PC-3 (cell line): Measurements from ENCODE around the gene DYNC1I1. TPM values are rescaled to one million over a fixed set of nuclear protein-coding genes. Genes with fewer than 3 reads are reported as not detected.

ENCODE experiments used
- ATAC-seq: fragments of 200-7000 bp; cut with Tn5 transposase; 2 replicates; pipeline ENCODE4 v1.9.1; 2020; ENCODE audit warnings: mild to moderate bottlenecking, moderate library complexity
- BruUV-seq: library from RNA; stranded (reverse); fragments of 400-500 nt; replicated peaks from 2 replicates; lab custom pipeline; 2021; lab: Mats Ljungman, UMichigan
- CTCF ChIA-PET: fragments of 300-600 bp; sonication (Branson Sonifier 250); formaldehyde crosslinking; loops from one replicate; lab custom pipeline; 2022; ENCODE audit warnings: antibody characterized with exemption; lab: Charles Lee
- POLR2A ChIA-PET: fragments of 300-600 bp; sonication (Branson Sonifier 250); formaldehyde crosslinking; loops from one replicate; lab custom pipeline; 2022; ENCODE audit warnings: antibody characterized with exemption; ENCODE audit not compliant: unreplicated experiment; lab: Charles Lee
- DNase-seq: peaks from one replicate; pipeline ENCODE4 v3.0.0-alpha.2; 2015
- H2AFZ ChIP-seq: fragments of 300-600 bp; sonication (generic); 2 replicates; pipeline ENCODE4 v1.6.0; 2016; ENCODE audit warnings: antibody characterized with exemption, low read length
- H3F3A ChIP-seq: fragments of 300-600 bp; sonication (generic); one replicate; pipeline ENCODE4 v1.6.0; 2017; ENCODE audit warnings: antibody characterized with exemption, low read length, control low read depth, mild to moderate bottlenecking; ENCODE audit not compliant: unreplicated experiment
- H3K27ac ChIP-seq: fragments of 300-600 bp; sonication (generic); 2 replicates; pipeline ENCODE4 v1.5.1; 2016; ENCODE audit warnings: mild to moderate bottlenecking, low read length
- H3K27me3 ChIP-seq: fragments of 300-600 bp; sonication (generic); 2 replicates; pipeline ENCODE4 v1.6.1; 2016; ENCODE audit warnings: low read length, mixed read lengths
- H3K36me3 ChIP-seq: fragments of 300-600 bp; sonication (generic); 2 replicates; pipeline ENCODE4 v1.6.1; 2016; ENCODE audit warnings: low read depth, mixed run types, low read length, mixed read lengths
- H3K4me1 ChIP-seq: fragments of 300-600 bp; sonication (generic); 2 replicates; pipeline ENCODE4 v1.5.1; 2016; ENCODE audit warnings: low read length; ENCODE audit not compliant: insufficient read depth
- H3K4me2 ChIP-seq: fragments of 300-600 bp; sonication (generic); 2 replicates; pipeline ENCODE4 v1.6.0; 2016; ENCODE audit warnings: low read length
- H3K4me3 ChIP-seq: fragments of 300-600 bp; sonication (generic); 2 replicates; pipeline ENCODE4 v1.5.1; 2016; ENCODE audit warnings: mild to moderate bottlenecking, low read length, mixed read lengths
- H3K79me2 ChIP-seq: fragments of 300-600 bp; sonication (generic); 2 replicates; pipeline ENCODE4 v1.6.1; 2017; ENCODE audit warnings: low read length, mixed read lengths
- H3K9ac ChIP-seq: fragments of 300-600 bp; sonication (generic); 2 replicates; pipeline ENCODE4 v1.6.0; 2016; ENCODE audit warnings: mild to moderate bottlenecking, low read length
- H3K9me2 ChIP-seq: fragments of 300-600 bp; sonication (generic); replicated peaks from 2 replicates; pipeline ENCODE4 v1.6.1; 2016; ENCODE audit warnings: mixed run types, low read length, mixed read lengths
- H3K9me3 ChIP-seq: fragments of 300-600 bp; sonication (generic); 2 replicates; pipeline ENCODE4 v1.6.1; 2016; ENCODE audit warnings: low read length, mixed read lengths
- H4K20me1 ChIP-seq: fragments of 300-600 bp; sonication (generic); 2 replicates; pipeline ENCODE4 v1.6.1; 2016; ENCODE audit warnings: low read length, mixed read lengths
- CTCF ChIP-seq: fragments of 300-600 bp; sonication (generic); conservative IDR thresholded peaks from 2 replicates; pipeline ENCODE4 v1.5.1; 2017; ENCODE audit warnings: antibody characterized with exemption, low read depth, mild to moderate bottlenecking, low read length
- EZH2 ChIP-seq: fragments of 300-600 bp; sonication (generic); IDR thresholded peaks from one replicate; pipeline ENCODE4 v1.6.1; 2017; ENCODE audit warnings: antibody characterized with exemption, mild to moderate bottlenecking, low read length; ENCODE audit not compliant: unreplicated experiment
- EZH2phosphoT487 ChIP-seq: fragments of 300-600 bp; sonication (generic); IDR thresholded peaks from 2 replicates; pipeline ENCODE4 v1.6.1; 2018; ENCODE audit warnings: mild to moderate bottlenecking, antibody characterized with exemption, low read length, borderline replicate concordance
- intact Hi-C: fragments of 100-400 bp; cut with micrococcal nuclease; formaldehyde crosslinking; loops from 2 replicates; pipeline ENCODE4 v1.9.0; 2023
- total RNA-seq: library from RNA; depleted of rRNA; stranded (reverse); fragments of >200 nt; gene quantifications from 2 replicates; pipeline ENCODE4 v1.2.3, GENCODE V29; 2014

DYNC1I1 gene
- total RNA-seq, 1 experiment from 2014 or later, result 2.4 TPM

GRCh38 chr7:95811846-95812445 lies 39.6 kb downstream of the DYNC1I1 start:
- no peaks in the 10 kb centered on the region for H3K4me1 ChIP-seq
- H4K20me1 ChIP-seq, result no peaks in the 10 kb centered on the region
- ChIA-PET POLR2A (no interaction called here), CTCF (no interaction called here)
- no peak overlapping the region for H3K9ac ChIP-seq
- no peaks in the 10 kb centered on the region for H3F3A ChIP-seq
- no peak overlapping the region for H3K27ac ChIP-seq
- no peak overlapping the region for H3K4me3 ChIP-seq
- DNase-seq (no peak), ATAC-seq (no peak)
- H3K9me2 ChIP-seq, result no peaks in the 10 kb centered on the region
- intact Hi-C loops, result no loop called here
- no TSS peak for BruUV-seq
- H3K79me2 ChIP-seq, result no peaks in the 10 kb centered on the region
- H2AFZ ChIP-seq, result no peak overlapping the region
- no peaks in the 10 kb centered on the region for H3K27me3 ChIP-seq
- no peaks in the 10 kb centered on the region for H3K36me3 ChIP-seq
- H3K4me2 ChIP-seq, result no peak overlapping the region
- no peaks in the 10 kb centered on the region for H3K9me3 ChIP-seq
- TF ChIP-seq EZH2phosphoT487 (no peak), CTCF (no peak), EZH2 (no peak)

- Histone ChIP-seq H3F3A (no peaks in the 10 kb centered on the region), H3K9ac (no peak overlapping the region), H3K4me2 (no peak overlapping the region), H3K9me2 (no peaks in the 10 kb centered on the region), H3K9me3 (no peaks in the 10 kb centered on the region), H3K36me3 (no peaks in the 10 kb centered on the region), H2AFZ (no peak overlapping the region), H3K4me1 (no peaks in the 10 kb centered on the region), H3K4me3 (no peak overlapping the region), H3K27ac (no peak overlapping the region), H3K27me3 (no peaks in the 10 kb centered on the region), H3K79me2 (no peaks in the 10 kb centered on the region), H4K20me1 (no peaks in the 10 kb centered on the region)
- ChIA-PET CTCF (no interaction called here), POLR2A (no interaction called here)
- no peak for TF ChIP-seq CTCF
- no peak for TF ChIP-seq EZH2
- no peak for TF ChIP-seq EZH2phosphoT487
- DNase-seq, result no peak
- no peak for ATAC-seq
- intact Hi-C loops, result no loop called here
- no TSS peak for BruUV-seq
These were observed 42.4 kb downstream of the DYNC1I1 start for GRCh38 chr7:95814721-95815120.

DNA sequence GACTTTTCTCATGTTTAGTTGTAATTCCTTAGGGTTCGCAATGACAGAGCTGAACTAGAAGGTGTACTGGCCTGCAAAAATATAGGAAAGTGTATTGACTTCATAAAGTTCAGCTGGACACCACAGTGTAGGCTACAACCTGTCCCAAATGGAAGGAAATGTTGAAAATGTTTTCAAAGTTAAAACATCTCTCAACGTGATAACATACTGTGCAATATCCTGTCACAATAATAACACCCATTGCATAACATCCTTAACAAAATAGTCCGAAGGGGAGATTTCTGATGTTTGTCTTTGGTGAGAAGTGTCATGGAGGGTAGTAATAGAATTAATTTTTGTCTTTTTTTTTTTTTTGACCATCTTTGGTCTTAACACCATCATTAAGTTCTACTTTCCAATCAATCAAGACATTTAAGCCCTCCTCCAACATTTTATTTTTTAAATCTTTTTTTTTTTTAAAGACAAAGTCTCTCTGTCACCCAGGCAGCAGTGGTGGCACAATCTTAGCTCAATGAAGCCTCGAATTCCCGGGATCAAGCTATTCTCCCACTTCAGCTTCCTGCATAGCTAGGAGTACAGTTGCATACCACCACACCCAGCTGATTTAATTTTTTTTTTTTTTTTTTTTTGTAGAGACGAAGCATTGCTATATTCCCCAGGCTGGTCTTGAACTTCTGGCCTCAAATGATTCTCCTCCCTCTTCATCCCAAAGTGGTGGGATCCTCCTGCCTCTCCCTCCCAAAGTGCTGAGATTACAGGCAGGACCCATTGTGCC lies 45.7 kb downstream of the DYNC1I1 start:
- no peaks in the 10 kb centered on the region for H3K9me3 ChIP-seq
- H3K4me1 ChIP-seq, result no peaks in the 10 kb centered on the region
- no peak for DNase-seq
- H3K4me2 ChIP-seq, result no peak overlapping the region
- H3K27ac ChIP-seq, result no peak overlapping the region
- H3K79me2 ChIP-seq, result no peaks in the 10 kb centered on the region
- no TSS peak for BruUV-seq
- H2AFZ ChIP-seq, result no peak overlapping the region
- ATAC-seq, result no peak
- H3K36me3 ChIP-seq, result no peaks in the 10 kb centered on the region
- no peak overlapping the region for H3K9ac ChIP-seq
- H3K9me2 ChIP-seq, result no peaks in the 10 kb centered on the region
- no peaks in the 10 kb centered on the region for H4K20me1 ChIP-seq
- ChIA-PET CTCF (no interaction called here), POLR2A (no interaction called here)
- H3F3A ChIP-seq, result no peaks in the 10 kb centered on the region
- intact Hi-C loops, result no loop called here
- TF ChIP-seq CTCF (no peak), EZH2phosphoT487 (no peak), EZH2 (no peak)
- no peak overlapping the region for H3K4me3 ChIP-seq
- no peaks in the 10 kb centered on the region for H3K27me3 ChIP-seq
